Stimulated activated CD4-positive, alpha-beta T cell treated with anti-CD3 and anti-CD28 coated beads, Interleukin-15, amount 100 ng/mL, for 24 hours (primary cell): ENCODE results near the gene HNRNPLL.

Experiments
- DNase-seq: peaks from one replicate; pipeline ENCODE4 v3.0.0-alpha.2; 2020

The HNRNPLL gene

DNA sequence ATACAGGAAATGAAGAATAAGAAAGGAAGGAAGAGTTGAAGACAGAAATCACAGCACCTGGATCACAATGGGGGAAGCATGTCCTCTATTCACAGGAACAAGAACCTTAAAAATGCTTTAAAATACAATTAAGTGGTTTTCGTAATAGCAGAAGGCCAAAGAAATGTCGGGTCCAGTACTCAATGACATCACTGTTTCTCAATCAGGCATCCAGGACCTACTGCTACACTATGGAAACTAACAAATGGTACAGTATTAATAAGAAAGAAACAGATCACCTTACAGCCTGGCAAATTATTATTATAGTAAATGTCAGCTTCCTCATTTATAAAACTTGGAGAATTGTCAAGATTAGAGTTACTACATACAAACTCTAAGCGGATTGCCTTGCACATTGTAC, 15.8 kb downstream of the HNRNPLL start:
- DNase-seq, result no peak

DNA sequence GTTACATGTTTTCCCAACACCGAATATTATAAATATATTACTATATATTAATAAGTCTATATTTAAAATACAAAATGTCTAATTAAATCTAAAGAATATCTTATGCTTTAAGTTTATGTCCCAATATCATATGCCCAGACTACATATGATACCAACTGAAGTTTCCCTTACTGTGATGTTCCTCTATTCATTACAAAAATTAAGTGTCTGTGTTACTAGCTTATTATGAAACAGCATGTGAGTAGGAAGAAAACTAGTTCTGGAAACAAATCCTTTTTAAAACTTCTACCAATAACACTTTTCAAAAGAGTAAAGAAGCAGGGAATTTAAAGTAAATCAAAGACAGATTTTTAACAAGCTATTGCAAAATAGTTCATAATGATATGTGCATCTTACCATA, 17.8 kb downstream of the HNRNPLL start:
- no peak for DNase-seq

- DNase-seq, result no peak
Measured at GRCh38 chr2:38583994-38584393, 18.7 kb downstream of the HNRNPLL start.

DNA sequence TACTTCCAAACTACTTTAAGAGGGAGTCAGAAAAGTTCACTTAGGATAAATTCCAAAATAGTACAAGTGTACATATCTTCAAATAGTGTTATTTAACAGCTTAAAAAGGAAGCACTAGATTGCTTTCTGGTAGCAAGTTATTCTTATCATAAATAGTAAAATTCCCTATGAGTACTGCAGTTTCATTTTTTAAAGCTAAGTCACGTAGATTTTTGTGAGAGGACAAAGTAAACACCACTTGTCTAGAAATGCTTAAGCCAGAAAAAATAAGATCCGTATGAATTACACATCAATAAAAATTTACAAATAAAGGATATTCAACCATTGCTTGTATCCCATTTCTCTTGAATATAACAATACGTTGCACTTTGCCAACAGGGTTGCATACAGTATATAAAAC, 19.2 kb downstream of the HNRNPLL start:
- no peak for DNase-seq

DNA sequence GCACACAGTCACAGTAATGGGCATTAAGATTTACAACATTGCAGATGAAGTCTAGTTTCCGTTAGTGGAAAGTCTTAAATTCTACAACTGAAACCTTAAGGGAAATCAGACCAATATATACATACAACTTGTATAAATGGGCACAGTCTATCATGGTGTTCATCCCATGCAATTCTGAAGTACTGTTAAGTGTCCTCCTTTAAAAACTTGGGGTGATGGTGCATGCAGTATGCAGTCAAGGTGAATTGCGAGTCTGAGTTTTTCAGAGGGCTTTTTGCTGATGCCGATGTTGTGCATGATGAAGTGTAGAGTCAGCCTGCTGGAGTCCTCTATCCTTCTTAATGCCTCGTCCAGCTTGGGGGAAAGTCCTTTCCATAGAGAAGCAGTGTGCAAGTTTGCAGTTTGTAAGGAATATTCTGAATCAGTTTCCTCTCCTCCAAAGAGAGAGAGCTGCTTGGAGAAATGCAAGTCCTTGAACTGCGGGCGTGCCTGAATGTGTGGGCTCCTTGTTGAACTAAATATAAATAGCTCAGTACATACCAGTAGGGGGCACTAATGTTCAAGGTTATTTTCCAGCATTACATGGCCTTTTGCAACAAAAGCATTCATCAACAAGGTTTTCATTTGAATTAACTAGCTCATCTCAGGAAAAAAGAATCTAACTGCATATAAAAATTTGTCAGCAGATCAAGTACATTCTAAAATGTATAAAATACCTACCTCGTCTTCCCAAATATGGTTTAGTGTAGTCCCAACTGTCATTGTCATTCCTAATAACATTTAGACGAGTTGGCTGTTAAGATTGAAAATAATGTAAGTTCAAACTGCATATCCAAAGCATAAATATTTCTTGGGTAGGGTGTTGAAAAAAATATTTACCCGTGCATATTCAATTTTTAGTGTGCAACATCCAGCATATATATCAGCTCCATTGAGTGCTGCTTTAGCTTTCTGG, 21.3 kb downstream of the HNRNPLL start:
- peak; percentile 47 for DNase-seq

DNA sequence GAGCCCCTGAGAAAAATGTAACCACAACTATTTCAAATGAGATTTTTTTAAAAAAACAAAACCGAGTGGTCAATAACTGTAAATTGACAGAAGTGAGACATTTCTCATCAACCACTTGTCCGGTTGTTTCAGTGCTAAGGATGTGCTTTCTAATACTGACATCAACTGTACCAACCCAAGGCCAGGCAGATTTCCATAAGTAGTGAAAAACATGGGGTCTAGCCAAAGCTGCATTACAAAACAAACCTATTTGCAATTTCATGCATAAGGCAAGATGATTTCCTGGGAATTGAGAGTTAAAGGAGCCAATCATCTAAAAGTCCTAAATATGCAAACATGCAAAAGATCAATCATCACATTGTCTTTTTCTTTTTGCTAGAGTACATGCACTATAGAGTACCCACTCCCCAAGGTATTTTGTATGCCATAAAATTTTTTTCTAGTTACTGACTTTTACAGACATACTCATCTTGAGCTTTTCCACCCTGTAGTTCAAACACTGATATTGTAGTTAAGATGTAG, 22.6 kb downstream of the HNRNPLL start:
- no peak for DNase-seq

GRCh38 chr2:38578832-38579231, 23.9 kb downstream of the HNRNPLL start:
- no peak for DNase-seq

GRCh38 chr2:38574278-38574677, 28.4 kb downstream of the HNRNPLL start:
- DNase-seq, result no peak

DNA sequence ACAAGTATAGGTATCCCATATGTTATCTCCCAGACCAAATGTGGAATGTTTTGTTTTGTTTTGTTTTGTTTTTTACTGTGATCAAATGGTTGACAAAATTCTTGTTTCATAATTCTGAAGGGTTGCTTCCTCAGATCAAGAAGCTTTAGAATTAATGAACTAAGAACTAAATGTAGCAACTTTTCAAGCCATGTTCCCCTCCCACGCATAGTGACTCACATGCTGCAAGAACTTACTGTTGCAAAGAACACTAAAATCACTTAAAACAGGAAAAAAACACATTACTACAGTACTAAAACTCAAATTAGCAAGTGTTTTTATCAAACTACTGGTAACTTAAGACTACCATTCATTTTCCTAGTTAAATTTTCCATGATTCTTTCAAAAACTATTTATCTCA, 30.6 kb downstream of the HNRNPLL start:
- DNase-seq, result peak; percentile 67

GRCh38 chr2:38571193-38571592, 31.5 kb downstream of the HNRNPLL start:
- DNase-seq, result no peak

- no peak for DNase-seq
Measured at GRCh38 chr2:38568724-38569436, 33.8 kb downstream of the HNRNPLL start.

DNA sequence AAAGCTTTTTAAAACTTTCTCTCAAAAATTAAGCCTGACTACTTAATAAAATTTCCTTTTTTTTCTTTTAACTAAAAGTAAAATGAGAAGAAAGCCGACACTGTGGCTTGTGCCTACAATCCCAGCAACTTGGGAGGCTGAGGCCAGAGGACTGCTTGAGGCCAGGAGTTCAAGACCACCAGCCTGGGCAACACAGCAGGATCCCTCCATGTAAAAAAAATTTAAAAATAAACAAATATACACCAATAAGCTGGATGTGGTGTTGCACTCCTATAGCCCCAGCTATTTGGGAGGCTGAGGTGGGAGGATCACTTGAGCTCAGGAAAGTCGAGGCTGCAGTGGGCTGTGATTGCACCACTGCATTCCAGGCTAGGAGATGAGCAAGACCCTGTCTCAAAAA, 37.4 kb downstream of the HNRNPLL start:
- no peak for DNase-seq

DNA sequence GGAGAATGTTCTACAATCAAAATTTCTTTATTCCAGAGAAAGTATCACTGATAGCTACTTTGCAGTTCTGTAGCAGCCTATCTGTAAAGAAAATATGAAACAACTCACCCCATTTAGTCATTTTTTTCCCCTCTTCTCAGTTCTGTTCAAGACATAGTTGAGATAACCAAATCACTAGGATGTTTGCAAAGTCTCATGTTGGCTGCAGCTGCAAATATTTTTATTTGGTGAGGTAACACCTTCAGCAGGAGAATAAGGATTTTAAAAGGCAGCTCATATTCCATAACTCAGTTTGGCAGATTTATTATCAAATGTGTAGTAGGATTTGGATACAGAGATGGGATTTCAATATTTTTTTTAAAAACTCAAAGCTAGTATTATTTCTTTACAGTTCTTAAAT, 41.0 kb downstream of the HNRNPLL start:
- no peak for DNase-seq

- DNase-seq, result no peak
Measured at GRCh38 chr2:38560092-38560491, 42.6 kb downstream of the HNRNPLL start.

DNA sequence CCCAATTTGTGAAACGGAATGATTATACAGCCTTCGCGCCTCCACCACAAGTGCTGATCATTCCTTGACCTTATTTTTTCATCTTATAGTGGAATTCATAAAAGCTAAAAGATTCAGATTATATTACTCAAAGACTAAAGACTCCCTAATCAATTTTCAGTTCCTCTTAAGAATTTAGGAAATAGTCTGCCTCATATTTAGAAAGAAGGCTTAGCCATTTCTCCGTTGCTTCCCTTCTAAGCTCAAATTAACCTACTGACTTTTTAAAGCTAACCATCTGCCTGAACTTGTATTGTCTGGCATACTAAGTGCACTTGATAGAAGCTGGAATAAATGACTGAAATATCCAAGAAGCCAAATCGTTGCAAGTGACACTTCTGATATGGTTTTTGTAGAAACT, 44.7 kb downstream of the HNRNPLL start:
- DNase-seq, result no peak

DNA sequence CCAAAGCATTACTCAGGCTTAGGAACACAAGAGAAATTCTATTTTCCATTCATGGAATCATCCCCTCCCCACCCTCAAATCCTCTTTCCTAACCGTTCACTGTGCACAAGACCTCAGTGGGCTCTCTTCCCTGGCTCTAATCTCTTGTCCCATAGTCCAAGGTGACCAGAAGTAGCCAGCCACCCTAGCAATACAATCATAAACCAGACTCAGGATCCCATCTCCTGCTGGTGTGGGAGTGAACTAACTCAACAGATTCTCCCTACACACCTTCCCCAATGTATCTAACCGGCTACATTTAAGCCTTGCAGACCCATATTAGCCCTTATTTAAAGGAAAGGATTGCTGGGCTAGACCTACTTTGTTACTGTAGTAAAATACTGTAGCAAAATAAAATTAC, 45.5 kb downstream of the HNRNPLL start:
- no peak for DNase-seq

DNA sequence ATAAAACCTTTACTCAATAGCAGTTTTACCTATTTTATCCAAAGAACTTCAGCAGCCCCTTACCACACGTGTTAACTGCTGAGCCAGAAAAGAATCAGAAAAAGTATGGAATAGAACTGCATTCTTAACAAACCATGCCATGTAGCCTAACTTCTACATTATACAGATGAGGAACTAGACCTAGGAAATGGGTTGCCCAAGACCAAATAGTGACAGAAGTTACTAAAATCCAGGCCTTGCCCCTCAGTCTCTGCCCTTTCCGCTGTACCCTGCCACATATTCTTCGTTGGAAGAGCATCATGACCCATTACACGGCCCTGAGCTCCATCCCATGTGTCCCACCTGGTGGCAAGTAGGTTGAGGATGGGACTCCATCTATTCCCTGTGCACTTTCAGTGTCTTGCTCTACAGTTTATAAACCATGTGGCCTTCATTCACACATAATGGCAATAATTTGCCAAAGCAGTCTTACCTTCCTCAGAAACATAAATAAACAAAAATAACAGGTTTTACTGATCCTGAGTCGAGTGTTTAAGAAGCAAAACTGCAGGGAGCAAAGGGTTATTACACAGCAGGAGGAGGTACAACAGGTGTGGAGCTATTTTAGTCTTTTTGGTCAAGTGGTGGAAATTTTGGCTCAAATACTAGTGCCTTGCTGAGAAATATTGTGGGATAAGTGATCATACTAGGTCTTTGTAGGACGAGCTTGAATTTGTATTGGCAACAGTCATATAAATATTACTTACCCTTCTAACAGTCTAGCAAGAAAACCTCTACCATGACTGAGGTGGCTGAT, 46.5 kb downstream of the HNRNPLL start:
- no peak for DNase-seq

DNA sequence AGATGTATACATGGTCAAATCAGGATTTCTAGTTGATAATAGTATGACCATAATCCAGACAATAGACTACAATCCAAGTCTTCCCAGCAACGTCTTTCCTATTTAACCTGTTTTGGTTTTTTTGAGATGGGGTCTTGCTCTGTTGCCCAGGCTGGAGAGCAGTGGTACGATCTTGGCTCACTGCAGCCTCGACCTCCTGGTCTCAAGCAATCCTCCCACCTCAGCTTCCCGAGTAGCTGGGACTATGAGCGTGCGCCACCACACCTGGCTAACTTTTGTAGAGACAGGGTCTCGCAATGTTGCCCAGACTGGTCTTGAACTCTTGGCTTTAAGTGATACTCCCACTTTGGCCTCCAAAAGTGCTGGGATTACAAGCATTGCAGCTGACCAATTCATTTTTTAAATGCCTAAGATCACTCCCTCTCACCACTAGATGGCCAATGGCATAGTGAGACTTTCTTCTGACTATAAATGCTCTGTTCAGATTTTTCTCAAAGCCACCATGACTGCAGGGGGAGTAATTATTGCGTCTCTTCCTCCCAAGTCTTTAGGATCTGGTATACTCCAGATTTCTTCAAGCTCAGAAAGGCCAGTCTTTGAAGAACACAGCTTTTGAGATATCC, 47.6 kb downstream of the HNRNPLL start:
- no peak for DNase-seq

- DNase-seq, result no peak
Measured at GRCh38 chr2:38553554-38553953, 49.2 kb downstream of the HNRNPLL start.

DNA sequence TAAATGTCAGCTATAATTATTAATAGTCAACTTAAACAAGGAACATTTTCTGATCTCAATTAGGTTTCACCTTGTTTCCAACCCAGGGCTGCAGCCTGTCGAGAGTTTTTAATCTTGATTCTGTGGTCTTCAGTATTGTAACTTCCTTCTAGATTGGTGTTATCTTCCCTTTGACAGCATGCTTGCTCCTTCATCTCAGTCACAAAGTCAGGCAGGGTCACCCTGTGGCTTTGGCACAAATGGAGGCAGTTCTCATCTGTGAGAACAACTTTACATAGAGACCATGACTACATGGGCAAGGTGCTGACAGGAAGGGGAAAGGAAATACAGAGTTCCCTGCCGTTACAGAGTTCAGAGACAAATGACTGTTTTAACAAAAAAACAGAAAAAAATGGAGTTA, 50.5 kb downstream of the HNRNPLL start:
- no peak for DNase-seq

GRCh38 chr2:38551746-38552145, 51.0 kb downstream of the HNRNPLL start:
- no peak for DNase-seq

- no peak for DNase-seq
Measured at GRCh38 chr2:38551171-38551570, 51.6 kb downstream of the HNRNPLL start.

GRCh38 chr2:38549851-38550250, 52.9 kb downstream of the HNRNPLL start:
- DNase-seq, result no peak
